Measurements from ENCODE around the gene NELFE. TPM values are rescaled to one million over a fixed set of nuclear protein-coding genes. Genes with fewer than 3 reads are reported as not detected.

The NELFE gene
- total and polyA plus RNA-seq, 12 donors: 36.5 to 70.4 (median 45.7) TPM

DNA sequence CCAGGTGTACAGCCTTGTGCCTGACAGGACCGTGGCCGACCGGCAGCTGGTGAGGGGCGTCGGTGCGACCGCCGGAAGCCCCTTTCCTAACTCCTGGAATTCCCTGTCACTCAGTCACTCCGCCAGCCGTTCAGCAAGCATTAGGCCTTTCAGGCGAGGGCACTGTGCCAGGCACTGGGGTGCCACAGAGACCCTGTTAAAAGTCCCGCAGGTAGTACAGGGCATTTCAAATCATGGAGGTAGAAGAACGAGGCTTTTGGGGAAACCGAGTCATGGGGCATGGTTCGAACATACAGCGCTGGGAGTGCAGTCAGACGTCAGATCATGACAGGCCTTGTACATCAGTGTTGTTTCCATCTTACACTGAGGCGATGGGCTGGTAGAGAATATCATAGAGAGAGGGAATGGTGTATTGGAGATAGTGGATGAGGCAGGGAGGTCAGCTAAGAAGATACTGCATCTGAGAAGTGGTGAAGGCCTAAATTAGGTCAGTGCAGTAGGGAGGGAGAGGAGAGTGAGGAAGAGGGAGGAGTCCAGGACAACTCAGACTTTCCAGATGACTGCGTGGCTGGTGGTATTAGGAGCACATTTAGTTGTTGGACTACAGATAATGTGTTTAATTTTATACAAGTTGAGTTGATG lies 14.1 kb upstream of the NELFE start:
- DNase-seq (no peak), ATAC-seq (no peak)
- no peak for TF ChIP-seq CTCF (IDR thresholded peaks at IDR 0.05)
- H3K4me3 ChIP-seq: peak overlapping the region; percentile 59 to 96 (median 74)
- H3K27ac ChIP-seq: peak overlapping the region; percentile 87 to 96 (median 94)
- H3K36me3 ChIP-seq: peaks cover 0 to 50% (median 11%) of the 10 kb centered on the region in 9 donors
- WGBS, 2 donors: 6 to 7% methylated on average over 19 of the region's 19 CpGs
- no peaks in the 10 kb centered on the region for H3K27me3 ChIP-seq
- no peaks in the 10 kb centered on the region for H3K9me3 ChIP-seq
- H3K4me1 ChIP-seq: peaks cover 6 to 31% (median 24%) of the 10 kb centered on the region in 9 donors
- intact Hi-C loops (cut with DNase I): loop anchor here in 3 of 10 donors (1.0 kb wide), 1 partner anchor 14 kb away; the partner anchor contains the start of gene SKIC2 (in 3 of the 3)

DNA sequence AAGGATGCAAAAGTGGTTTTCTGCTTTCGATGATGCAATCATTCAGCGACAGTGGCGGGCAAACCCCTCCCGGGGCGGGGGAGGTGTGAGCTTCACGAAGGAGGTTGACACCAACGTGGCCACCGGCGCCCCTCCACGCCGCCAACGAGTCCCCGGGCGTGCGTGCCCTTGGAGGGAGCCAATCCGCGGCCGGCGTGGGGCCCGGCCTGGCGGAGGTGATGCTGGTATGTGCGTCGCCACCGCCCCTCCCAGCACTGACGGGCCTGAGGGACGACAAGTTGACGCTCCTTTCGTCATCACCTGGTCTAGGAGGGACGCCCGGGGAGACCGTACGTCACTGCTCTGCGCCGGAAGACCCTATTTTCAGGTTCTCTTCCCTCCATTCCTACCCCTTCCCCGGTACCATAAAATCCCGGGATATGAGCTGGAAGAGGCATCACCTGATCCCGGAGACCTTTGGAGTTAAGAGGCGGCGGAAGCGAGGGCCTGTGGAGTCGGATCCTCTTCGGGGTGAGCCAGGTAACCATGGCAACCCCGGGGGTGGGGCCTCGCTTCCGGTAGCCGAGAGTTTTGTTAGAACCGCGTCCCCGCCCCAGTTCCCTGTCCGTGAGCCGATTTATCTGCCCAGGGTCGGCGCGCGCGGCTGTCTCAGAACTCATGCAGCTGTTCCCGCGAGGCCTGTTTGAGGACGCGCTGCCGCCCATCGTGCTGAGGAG lies 13.4 kb upstream of the NELFE start, which contains the start of gene DXO:
Gene DXO (minus strand): TSS at position 146 of the 716 bp plus-strand sequence. CDS start 463 bp downstream, outside the sequence.
- Histone ChIP-seq H3K9me3 (no peaks in the 10 kb centered on the region), H3K4me3 (peak within 1 kb of the TSS; percentile 59 to 96 (median 74)), H3K27me3 (no peaks in the 10 kb centered on the region), H3K27ac (peak within 1 kb of the TSS; percentile 87 to 96 (median 94)), H3K4me1 (peaks cover 6 to 31% (median 24%) of the 10 kb centered on the region in 9 donors), H3K36me3 (peaks cover 0 to 55% (median 18%) of the 10 kb centered on the region in 9 donors)
- DNase-seq (peak; percentile 92 to 97), ATAC-seq (peak; percentile 95 to 97 (median 96))
- 0 to 1% methylated on average over 62 of the region's 62 CpGs for WGBS, 2 donors
- intact Hi-C loops (cut with DNase I): loop anchor here in 3 of 10 donors (1.0 kb wide), 1 partner anchor 13 kb away; the partner anchor contains the start of gene SKIC2 (in 3 of the 3)
- TF ChIP-seq CTCF (IDR thresholded peaks at IDR 0.05): no peak

DNA sequence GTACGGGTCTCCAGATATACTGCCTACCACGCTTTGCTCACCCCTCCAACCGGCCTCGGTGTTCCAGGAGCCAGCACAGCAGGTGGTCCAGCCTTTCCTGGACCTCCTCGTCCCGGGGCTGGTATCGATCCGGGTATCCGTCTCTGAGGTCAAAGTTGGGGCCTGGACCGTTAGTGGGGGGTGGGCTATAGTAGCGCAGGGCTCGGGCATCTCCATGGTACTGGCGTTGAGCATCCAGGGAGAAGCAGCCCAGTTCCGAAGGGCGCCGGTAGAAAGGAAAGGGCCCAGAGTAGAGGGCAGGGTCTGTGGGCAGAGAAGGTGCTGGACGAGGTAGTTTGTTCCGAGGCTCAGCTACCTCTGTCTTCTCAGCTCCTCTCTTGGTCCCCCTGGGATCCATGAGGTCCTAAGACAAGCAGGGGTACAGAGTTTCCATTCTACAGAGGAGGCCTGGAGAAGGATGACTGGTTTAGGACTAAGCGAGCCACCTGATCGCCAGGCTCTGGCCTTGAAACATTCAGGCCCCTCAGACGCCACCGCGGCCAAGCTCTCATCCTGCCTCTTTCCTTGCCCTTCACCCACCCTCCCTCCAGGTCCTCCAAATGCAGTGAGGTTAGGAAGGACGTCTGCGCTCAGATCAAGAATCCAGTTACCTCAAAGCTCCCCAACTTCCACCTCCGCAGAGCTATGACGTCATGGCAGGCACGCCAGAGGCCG lies 12.7 kb upstream of the NELFE start:
- Histone ChIP-seq H3K27ac (peak overlapping the region; percentile 87 to 96 (median 94)), H3K9me3 (no peaks in the 10 kb centered on the region), H3K36me3 (peaks cover 0 to 62% (median 25%) of the 10 kb centered on the region in 9 donors), H3K4me1 (peaks cover 6 to 31% (median 24%) of the 10 kb centered on the region in 9 donors), H3K27me3 (no peaks in the 10 kb centered on the region), H3K4me3 (peak overlapping the region; percentile 59 to 96 (median 74))
- no peak for DNase-seq
- intact Hi-C loops (cut with DNase I): no loop called here
- peak in 2 of 8 donors; percentile 3 to 13 for ATAC-seq
- 21 to 27% methylated on average over 29 of the region's 29 CpGs for WGBS, 2 donors
- TF ChIP-seq CTCF (IDR thresholded peaks at IDR 0.05): no peak
